Stimulated activated CD4-positive, alpha-beta T cell treated with anti-CD3 and anti-CD28 coated beads, TNF-alpha, amount 100 ng/mL, for 1 hour (primary cell): ENCODE data around the gene SLC27A5.

Experiments used
- DNase-seq, 3 donors: peaks; one replicate each; pipeline ENCODE4 v3.0.0-alpha.2; 2020; ENCODE audit warnings: low read depth in 3 of 3, low spot score in 1 of 3

SLC27A5 gene, protein sequence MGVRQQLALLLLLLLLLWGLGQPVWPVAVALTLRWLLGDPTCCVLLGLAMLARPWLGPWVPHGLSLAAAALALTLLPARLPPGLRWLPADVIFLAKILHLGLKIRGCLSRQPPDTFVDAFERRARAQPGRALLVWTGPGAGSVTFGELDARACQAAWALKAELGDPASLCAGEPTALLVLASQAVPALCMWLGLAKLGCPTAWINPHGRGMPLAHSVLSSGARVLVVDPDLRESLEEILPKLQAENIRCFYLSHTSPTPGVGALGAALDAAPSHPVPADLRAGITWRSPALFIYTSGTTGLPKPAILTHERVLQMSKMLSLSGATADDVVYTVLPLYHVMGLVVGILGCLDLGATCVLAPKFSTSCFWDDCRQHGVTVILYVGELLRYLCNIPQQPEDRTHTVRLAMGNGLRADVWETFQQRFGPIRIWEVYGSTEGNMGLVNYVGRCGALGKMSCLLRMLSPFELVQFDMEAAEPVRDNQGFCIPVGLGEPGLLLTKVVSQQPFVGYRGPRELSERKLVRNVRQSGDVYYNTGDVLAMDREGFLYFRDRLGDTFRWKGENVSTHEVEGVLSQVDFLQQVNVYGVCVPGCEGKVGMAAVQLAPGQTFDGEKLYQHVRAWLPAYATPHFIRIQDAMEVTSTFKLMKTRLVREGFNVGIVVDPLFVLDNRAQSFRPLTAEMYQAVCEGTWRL

DNA sequence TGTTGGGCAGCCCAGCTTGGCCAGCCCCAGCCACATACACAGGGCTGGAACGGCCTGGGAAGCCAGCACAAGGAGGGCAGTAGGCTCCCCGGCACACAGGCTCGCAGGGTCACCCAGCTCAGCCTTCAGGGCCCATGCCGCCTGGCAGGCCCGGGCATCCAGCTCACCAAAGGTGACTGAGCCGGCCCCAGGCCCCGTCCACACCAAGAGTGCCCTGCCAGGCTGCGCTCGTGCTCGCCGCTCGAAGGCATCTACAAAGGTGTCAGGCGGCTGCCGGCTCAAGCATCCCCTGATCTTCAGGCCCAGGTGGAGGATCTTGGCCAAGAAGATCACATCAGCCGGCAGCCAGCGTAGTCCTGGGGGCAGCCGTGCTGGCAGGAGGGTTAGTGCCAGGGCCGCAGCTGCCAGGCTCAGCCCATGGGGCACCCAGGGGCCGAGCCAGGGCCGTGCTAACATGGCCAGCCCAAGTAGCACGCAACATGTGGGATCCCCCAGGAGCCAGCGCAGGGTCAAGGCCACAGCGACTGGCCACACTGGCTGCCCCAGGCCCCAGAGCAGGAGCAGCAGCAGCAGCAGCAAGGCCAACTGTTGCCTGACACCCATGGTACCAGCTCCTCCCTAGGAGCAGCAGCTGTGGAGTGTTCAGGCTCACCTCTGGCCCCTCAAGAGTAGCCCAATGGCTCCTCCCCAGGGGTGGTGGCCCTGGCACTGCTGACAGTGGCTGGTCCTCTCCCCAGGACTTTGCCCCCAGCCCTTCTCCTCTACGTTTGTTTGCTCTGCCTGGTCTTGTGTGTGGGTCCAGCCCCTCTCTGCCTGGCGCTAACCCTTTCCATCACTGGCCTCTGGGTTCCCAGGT is at the start of gene SLC27A5:
Gene SLC27A5 (minus strand): TSS at position 640 of the 856 bp plus-strand sequence. CDS start 37 bp downstream, at position 603.
- no peak for DNase-seq

DNA sequence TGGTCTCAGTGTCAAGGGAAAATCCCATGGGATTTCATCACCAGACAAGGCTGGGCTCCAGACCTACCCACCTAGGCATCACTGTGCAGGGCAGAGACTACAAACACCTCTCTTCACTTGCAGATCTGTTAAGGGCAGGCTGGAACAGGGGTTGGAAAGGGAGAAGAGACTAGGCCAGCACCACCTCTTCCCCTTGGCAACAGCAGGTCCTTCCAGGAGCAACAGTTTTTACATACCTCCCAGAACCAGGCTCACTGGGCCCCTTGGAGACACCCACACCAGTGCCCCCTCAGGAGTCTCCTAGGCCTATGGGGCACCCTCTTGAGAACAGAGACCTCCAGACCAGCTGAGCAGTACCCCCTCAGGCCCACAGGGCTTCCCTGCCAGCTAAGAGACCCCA is 49.1 kb upstream of the SLC27A5 start:
- no peak for DNase-seq

DNA sequence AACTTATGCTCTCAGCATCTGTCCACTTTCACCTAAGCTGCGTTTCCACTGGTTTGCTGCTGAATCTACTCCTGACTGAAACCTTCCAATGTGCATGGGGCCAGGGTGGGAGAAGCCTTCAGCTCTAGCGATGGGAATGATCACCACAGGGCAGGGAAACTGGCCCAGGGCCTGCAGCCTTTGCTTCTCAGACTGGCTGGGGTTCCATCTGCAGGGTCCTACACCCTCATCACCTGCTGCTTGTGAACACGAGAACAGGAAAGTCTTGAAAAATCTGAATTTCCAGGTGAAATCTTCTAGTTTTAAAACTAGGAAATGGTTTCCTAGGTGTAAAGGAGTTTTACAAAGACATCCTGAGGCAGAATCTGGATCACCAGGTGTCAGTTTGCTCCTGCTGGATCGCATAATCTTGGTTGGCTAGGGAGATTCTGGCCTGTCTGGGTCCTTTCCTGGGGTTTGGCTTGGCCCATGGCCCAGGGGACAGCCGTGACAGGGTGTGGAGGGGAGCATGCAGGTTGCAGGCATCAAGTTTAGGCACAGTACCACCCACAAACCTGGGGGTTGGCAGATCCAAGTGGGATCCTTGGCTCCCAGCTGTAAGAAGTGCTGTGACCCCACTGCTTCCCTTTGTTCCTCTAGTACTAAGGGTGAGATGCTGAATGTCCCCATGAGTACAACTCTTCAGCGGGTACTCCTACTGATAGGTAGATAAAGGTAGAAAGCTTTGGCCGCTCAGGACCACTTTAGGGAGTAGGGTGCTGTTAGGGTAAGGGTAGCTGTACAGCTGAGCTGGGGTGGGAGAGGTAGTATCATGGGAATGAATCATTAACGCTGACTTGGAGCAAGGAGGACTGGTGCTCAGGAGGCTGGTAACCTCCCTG is 48.5 kb upstream of the SLC27A5 start:
- DNase-seq, result no peak

DNA sequence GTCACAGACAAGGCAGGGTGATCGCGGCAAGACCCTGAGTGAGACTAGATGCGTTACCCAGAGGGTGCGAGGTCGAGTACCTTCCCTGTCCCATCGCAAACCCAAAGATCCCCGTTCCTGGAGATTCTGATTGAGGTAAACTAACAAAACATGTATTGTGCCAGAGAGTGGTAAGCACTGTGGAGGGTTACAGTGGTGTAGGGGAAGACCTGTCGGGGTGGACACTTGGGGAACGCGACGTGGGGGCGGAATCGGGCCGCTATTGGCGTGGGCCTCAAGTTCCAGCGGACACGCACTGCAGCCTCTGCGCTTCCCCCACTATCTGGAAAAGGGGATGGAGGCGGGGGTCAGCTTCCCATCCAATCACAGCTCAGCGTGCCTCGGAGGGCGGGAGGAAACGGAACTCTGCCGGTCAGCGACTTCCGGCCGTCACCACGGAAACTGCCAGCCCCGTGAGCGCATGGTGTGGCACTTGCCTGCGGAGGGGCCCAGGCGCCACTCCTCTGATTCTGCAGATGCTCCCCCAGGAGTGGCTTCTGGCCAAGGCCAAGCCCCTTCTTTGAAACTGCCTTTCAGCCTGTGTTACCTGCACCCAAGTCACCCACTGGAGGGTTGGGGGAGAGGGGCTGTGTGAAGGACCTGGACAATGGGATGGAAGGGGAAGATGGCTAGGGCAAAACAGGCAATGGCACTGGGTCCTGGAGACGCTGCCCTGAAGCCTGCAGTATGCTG is 47.6 kb upstream of the SLC27A5 start:
- no peak for DNase-seq

DNA sequence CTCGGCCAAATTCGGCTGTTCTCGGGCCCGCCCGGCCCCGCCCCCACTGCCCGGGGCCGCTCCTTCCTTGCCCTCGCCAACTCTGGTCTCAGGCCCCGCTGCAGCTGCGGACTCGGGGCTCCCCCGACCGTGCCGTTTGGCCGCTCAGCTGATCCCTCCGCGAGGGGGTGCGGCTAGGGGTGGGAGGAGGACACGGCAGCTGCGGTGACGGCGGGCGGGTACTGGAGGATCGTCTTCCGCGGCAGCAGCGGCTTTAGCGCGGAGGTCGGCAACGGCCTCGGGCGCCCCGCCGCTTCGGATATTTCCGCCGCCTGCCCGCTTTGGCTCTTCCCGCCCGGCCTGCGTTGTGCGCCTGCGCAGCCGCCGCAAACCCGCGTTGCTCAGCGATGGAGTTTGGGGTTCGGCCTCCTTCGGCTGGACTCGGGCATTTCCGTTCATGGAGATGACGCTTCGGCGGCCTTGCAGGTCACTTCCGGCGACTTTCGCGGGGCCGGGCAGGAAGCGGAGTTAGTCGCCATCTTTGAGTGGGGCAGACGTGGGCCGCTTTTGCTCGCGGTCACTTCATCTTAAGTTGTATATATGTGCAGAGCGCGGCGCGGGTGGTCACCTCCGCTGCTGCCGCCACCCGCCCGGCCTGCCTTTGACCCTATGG is 47.0 kb upstream of the SLC27A5 start:
- DNase-seq, result peak; percentile 99

DNA sequence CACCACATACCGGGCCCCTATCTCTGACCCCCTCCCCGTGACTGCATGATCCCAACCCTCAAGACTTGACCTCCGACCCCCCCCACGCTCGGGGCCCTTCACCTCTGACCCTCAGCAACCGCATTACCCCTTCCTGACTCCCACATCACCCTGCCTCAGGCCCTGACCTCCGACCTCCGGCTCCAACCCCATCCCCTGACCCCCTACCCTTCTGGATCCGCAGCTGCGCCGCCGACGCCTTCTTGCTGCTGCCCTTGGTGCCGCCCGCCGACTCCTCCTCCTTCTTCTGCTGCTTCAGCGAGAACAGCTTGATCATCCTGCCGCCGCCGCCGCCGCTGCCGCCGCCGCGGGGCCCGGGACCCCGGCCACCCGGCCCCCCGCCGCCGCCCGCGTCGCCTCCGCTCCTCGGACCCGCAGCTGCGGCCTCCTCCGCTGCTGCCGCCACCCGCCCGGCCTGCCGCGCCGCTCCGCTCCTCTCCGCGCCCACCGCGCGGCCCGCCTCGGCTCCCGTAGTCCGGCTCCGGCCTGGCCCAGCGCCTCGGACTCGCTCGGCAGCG is 46.4 kb upstream of the SLC27A5 start, which contains the start of gene UBE2M:
Gene UBE2M (minus strand): TSS at position 546 of the 557 bp plus-strand sequence. CDS start 230 bp downstream, at position 316.
- no peak for DNase-seq

DNA sequence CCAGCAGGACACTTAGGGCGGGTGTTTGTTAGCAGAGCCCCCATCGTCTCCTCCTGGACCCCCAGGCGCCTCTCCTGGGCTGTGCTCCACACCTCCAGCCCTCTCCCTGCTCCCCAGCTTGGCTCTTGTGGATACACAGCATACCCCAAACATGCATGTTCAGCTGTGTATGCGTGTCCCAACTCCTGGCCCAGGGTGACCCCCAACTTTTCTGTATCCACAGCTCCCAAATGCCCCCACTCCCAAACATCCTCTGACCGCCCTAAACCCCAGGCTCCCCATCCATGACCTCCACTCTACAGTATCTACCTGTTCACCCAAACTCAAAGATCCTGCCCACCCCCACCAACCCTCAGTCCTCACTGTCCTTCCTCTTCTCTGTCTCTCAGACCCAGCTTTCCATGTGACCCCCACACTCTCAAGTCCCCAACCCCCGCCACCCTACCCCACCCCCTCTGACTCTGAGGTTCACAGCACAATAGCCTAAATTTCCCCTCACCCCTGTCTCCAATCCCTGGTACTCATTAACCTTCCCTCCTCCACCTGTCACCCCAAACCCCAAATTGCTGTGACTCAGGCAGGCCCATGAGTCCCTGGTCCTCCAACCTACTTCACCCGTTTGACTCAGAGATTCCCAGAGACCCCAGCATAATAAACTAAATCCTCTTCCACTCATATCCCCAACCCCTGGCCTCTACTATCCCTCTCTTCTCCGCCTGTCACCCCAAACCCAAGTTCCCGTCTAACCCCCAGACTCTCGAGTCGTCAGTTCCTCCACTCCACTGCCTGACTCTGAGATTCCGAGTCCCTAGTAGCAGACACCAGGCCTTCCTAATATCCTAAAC is 45.7 kb upstream of the SLC27A5 start:
- DNase-seq, result no peak

DNA sequence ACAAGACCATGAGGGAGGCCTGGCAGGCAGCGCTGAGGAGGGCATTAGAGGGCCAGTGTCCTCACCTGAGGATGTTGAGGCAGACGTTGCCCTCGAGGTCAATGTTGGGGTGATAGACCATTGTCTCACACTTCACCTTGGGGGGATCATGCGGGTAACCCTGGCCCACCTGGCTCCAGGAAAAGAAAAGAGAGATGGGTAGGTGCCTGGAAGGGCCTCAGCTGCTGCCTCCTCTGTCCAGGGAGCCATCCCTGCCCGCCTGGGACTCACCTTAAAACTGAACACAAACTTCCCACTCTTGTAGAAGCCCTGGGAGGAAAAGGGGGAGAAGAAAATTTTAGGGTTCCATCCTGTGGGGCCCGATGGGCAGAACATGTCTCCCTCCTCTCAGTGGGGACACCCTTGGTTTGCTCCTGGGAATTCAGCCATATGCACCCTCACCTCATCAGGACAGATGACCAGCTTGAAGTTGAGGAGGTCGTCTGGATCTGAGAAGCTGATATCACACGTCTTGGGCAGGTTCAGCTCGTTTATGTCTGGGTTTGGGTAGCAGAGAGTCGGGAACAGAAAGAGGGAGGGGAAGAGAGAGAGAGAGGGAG is 44.9 kb upstream of the SLC27A5 start:
- no peak for DNase-seq

DNA sequence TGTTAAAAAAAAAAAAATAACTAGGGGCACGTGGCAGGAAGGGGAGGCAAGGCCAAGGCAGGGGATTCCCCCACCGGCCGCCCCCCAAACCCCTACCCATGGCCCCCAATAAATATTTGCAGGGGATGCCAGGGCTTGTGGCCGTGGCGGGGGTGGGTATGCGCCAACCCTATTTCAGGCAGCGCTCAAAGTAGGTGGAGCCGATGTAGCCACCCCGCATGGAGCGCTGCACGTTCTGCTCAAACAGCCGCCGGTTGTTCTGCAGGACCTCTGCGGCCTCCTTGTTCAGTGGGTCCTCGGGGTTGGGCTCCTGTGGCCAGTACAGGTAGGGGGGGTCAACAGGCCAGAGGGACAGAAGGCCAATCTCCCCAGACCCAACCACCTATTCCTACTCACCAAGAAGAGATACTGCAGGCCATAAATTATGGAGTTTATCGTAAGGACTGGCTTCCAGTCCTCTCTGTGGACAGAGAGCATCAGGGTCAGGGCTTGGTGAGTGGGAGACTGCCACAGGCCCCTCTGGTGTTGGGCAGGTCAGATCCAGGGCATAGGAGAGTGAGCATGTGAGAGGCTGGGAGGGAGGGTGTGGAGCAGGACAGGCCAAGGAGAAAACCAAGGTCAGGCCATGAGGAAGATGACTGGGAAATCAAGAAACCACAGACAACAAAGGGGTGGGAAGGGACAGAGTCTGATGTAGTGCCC is 44.3 kb upstream of the SLC27A5 start:
- no peak for DNase-seq

DNA sequence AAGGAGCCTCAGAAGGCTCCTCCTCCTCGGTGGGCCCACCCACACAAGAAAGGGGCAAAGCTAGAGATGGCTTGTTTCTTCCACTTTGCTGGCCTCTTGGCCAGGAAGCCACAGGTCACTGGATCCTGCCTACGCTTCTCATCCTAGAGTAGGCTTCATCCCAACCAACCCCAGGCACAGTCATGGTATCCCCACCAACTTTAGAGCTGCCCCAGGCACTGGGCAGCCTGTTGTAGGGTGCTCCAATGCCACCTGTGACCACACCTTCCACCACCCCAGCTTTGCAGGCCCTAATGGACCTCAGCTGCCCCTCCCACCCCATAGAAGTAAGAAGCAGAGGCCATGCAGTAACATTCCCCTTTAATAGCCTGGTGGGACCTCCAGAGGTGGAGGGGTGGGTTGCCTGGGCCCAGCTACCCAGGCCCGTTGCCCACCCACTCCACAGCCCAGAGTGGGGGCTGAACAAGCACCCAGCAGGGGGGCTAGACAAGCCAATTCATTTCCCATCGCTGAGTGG is 43.6 kb upstream of the SLC27A5 start:
- DNase-seq, result no peak

DNA sequence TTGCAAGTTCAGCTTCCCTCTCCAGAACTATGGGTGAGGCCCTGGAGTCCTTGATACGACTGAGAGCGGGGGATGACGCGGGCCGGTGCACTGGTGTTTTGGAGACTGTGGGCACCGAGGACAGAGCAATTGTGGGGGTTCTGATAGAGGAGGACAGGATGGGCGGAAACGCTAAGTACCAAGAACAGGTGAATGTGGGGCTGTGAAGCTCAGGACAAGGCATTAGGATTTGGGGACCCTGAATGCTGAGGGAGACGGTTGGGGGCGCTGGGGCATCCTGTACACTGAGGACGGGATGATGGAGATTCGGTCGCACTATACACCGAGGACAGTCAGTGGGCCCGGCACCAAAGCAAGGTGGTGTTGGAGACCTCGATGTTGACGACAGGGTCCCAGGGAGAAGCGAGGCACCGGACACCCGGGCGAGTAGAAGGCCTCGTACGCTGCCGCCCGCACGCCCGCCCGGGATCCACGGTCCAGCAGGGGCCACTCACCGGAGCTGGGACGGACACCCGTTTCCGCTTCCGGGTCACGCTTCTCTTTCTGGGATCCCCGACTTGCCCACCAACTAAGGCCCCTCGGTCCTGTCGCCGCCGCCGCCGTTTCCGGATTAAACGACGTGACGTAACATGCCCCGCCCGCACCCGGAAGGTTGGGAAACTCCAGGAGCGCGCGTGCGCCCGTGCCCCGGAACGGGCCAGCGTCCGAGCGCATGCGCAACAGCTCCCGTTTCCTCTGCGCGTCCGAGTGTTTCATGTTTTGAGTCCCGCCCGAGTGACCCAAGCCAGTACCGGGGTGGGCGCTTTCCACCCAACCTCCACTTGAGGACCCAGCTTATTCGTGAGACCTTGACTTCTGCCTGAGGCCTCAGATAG is 42.9 kb upstream of the SLC27A5 start, which contains the start of gene CHMP2A:
Gene CHMP2A (minus strand): TSS at position 612 of the 875 bp plus-strand sequence. CDS start 893 bp downstream, outside the sequence.
- peak; percentile 90 to 97 (median 95) for DNase-seq

DNA sequence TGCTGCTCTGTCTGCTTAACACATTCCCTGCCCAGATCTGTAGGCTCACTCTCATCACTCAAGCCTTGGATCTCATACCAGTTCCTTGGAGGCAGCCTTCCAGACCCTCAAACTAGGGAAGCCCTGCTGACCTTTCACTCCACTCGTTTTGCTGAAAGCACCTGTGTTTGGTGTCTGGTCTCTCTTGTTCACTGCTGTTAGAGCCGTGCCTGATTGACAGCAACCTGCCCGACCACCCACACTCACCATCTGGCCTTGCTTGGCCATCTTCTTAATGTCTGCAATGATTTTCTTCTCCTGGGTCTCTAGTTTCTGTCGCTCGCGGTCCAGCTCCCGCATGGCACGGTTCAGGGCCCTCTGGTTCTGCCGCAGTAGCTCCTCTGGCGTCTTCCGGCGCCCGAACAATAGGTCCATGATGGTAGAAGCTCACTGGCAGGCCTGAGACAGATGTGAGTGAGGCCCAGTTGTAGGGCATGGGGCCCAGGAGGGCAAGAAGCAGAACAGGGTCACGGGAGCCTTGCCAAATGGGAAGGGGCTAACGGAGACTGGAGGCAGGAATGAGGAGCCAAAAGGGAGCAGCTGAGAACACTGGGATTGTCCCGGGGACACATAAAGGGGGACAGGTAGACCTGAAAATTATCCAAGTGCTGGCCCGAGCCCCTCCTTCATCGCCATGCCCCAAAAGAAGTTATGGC is 42.2 kb upstream of the SLC27A5 start:
- DNase-seq, result no peak

DNA sequence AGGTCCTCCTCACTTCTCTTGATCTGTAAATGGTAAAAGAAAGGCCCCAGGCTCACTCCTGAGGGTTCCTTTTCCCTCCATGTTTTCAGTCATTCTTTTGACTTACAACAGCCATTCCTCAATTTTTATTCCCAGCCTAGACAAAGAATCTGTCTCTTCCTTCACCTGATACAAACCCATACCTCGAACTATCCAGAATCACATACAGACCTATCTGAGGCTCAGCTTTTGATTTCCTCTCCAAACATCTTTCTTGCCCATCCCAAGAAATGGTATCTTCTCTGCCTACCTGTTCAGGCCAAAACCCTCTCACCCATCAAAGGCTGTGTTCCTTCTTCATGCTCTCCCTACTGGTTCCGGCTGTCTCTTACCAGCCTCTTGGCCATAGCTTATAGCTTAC is 40.9 kb upstream of the SLC27A5 start:
- no peak for DNase-seq

DNA sequence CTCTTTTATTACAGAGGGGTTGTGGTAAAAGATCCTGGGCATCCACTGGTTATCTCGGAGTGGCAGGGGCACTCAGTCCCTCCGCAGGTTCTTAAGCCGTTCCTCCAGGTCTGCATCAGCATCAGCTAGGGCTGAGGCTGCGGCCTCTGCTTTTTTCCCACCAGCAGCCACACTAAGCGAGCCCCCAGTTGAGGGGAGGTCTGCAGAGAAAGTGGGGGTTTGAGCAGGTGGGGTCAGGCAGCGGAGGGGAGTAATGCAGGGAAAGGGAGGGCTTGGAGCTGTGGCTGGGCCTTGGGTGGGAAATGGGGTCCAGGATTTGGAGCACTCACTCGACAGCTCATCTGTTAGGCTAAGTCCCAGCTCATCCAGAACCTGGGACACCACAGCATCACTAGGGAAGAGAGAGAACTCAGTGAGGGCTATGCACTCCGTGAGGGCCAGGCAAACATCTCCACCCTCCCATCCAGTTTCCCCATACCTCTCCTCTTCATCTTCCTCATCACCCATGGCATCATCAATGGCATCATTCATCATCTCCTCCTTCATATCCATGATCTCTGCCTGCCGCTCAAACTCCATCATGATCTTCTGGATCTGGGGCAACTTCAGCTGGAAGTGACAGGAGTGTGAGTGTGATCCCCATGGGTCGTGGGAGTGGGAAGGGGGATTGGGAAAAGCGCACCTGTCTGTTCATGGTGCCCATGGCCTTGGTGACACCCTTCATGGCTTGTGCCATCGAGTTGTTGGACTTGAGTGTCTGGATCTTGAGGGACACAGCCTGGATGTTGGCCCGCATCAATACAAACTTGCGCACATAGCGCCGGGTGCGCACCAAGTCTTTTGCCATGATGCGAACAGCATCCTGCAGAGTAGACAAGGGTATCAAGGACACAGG is 40.0 kb upstream of the SLC27A5 start:
- no peak for DNase-seq
